ENCODE results near the gene CD93.

Gene CD93

GRCh38 chr20:23034721-23035671 is 51.1 kb downstream of the CD93 start, which contains the start of gene SSTR4:
TSS of gene SSTR4 (plus strand) at chr20:23035312. CDS start at chr20:23035484, 172 bp downstream.
- no peak for DNase-seq (ENCODE audit: low spot score)

- no peak for DNase-seq (ENCODE audit: low spot score)
Observed at GRCh38 chr20:23033918-23034317, 52.2 kb downstream of the CD93 start.

GRCh38 chr20:23032750-23033078 is 53.4 kb downstream of the CD93 start:
- no peak for DNase-seq (ENCODE audit: low spot score)

GRCh38 chr20:23032056-23032749 is 53.9 kb downstream of the CD93 start:
- no peak for DNase-seq (ENCODE audit: low spot score)

GRCh38 chr20:23031346-23031745 is 54.8 kb downstream of the CD93 start:
- DNase-seq (ENCODE audit: low spot score): no peak

All from COLO829 (cell line).